Left cardiac atrium (tissue), 2 donors: ENCODE measurements around the gene CTSF. TPM values are rescaled to one million over a fixed set of nuclear protein-coding genes. Genes with fewer than 3 reads are reported as not detected.

ENCODE experiments used
- total RNA-seq, 2 donors: library from RNA; stranded (reverse); fragmentation: NEBNext Ultra II Directional; extraction: Animal tissue kit (Norgen Biotek cat#: 25700); gene quantifications; one replicate each; pipeline ENCODE4 v1.2.1, GENCODE V29; 2021
- donor health status: DM: no; HTN: yes; CAD: no; lungs with severe emphysema.
- donor health status: DM: yes; HTN: yes; CAD: no.

CTSF gene
- total RNA-seq, 2 donors from 2014 or later: 51.0 to 71.9 TPM

Other genes with a start within 250 kb of the CTSF start
- 1 to 10 TPM; 2.2 to 4.6 TPM for gene RIN1, start 232.2 kb downstream of the CTSF start, total RNA-seq
- 10 to 100 TPM; 14.9 to 19.3 TPM for gene BRMS1, start 223.5 kb downstream of the CTSF start, total RNA-seq
- 10 to 100 TPM; 37.9 to 41.1 TPM for gene B4GAT1, start 221.0 kb downstream of the CTSF start, total RNA-seq
- gene SLC29A2, start 196.8 kb downstream of the CTSF start, total RNA-seq: 10 to 100 TPM; 15.1 to 16.6 TPM
- gene NPAS4, start 147.6 kb downstream of the CTSF start, total RNA-seq: under 1 TPM; 0.18 to 0.68 TPM
- 10 to 100 TPM; 43.1 to 47.0 TPM for gene MRPL11, start 129.8 kb downstream of the CTSF start, total RNA-seq
- gene PELI3, start 101.7 kb downstream of the CTSF start, total RNA-seq: 10 to 100 TPM in 1 of 2 donors, 1 to 10 TPM in 1; 9.1 to 11.0 TPM
- gene DPP3, start 88.2 kb downstream of the CTSF start, total RNA-seq: 10 to 100 TPM; 18.5 TPM
- 10 to 100 TPM; 18.7 to 18.9 TPM for gene BBS1, start 58.0 kb downstream of the CTSF start, total RNA-seq
- 1 to 10 TPM; 7.9 to 8.2 TPM for gene ZDHHC24, start 22.6 kb downstream of the CTSF start, total RNA-seq
- gene ACTN3, start 21.7 kb downstream of the CTSF start, total RNA-seq: under 1 TPM; 0.10 to 0.15 TPM
- under 1 TPM; 0.18 to 0.39 TPM for gene CCDC87, start 24.5 kb upstream of the CTSF start, total RNA-seq
- gene CCS, start 24.6 kb upstream of the CTSF start, total RNA-seq: 10 to 100 TPM; 28.3 to 28.6 TPM
- gene RBM14, start 48.0 kb upstream of the CTSF start, total RNA-seq: 10 to 100 TPM; 31.2 to 35.2 TPM
- gene RBM4, start 70.1 kb upstream of the CTSF start, total RNA-seq: 10 to 100 TPM; 63.6 to 76.7 TPM
- 10 to 100 TPM in 1 of 2 donors, 1 to 10 TPM in 1; 8.0 to 13.8 TPM for gene RBM4B, start 109.3 kb upstream of the CTSF start, total RNA-seq
- 1 to 10 TPM; 3.2 to 3.8 TPM for gene SPTBN2, start 160.6 kb upstream of the CTSF start, total RNA-seq